Right lobe of liver (tissue), 4 donors: Measurements from ENCODE around the gene SEC22A.
A peak's percentile ranks its signal among the peaks of the same experiment; 100 is the strongest.

Experiments used
- POLR2A ChIP-seq: fragments of 450-650 bp; IDR thresholded peaks from one replicate; pipeline ENCODE4 v1.6.1; 2017; ENCODE audit warnings: antibody characterized with exemption, mild to moderate bottlenecking
- TF ChIP-seq, protein P1 (sequence below), 4 donors: fragments of 200-600 bp in 3 of 4; fragments of 450-650 bp in 1 of 4; IDR thresholded peaks; one replicate each; pipeline versions ENCODE4 v1.5.1 to v1.8.0; 2016 to 2022; ENCODE audit warnings: antibody characterized with exemption in 4 of 4, mild to moderate bottlenecking in 2 of 4
- donor health status: DM: no; HTN: no; CAD: no.
- donor health status: DM: no; HTN: no; CAD: no.
- donor health status: DM: no; HTN: yes; CAD: no.

DNA sequence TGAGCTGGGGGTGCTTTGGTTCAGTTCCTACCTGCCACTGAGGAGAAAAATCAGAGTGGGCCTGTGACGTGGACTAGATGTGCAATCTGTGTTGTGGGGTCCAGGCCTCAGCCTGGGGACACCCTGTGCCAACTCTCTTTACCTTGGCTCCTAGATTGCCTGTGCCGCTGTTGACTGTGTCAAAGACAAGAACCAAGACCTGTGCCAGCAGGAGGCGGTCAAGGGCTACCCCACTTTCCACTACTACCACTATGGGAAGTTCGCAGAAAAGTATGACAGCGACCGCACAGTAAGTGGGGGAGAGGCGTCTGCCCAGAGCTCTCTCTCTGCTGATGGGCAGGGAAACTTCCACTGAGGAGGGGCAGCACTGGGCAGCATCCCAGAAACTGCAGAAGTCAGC lies 40.6 kb upstream of the SEC22A start:
- TF ChIP-seq, protein P1, sequence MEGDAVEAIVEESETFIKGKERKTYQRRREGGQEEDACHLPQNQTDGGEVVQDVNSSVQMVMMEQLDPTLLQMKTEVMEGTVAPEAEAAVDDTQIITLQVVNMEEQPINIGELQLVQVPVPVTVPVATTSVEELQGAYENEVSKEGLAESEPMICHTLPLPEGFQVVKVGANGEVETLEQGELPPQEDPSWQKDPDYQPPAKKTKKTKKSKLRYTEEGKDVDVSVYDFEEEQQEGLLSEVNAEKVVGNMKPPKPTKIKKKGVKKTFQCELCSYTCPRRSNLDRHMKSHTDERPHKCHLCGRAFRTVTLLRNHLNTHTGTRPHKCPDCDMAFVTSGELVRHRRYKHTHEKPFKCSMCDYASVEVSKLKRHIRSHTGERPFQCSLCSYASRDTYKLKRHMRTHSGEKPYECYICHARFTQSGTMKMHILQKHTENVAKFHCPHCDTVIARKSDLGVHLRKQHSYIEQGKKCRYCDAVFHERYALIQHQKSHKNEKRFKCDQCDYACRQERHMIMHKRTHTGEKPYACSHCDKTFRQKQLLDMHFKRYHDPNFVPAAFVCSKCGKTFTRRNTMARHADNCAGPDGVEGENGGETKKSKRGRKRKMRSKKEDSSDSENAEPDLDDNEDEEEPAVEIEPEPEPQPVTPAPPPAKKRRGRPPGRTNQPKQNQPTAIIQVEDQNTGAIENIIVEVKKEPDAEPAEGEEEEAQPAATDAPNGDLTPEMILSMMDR (IDR thresholded peaks at IDR 0.05) = peak in 1 of 4 donors; percentile 7
- TF ChIP-seq POLR2A = no peak
